ENCODE results near the gene ACSM3. TPM values are rescaled to one million over a fixed set of nuclear protein-coding genes. Genes with fewer than 3 reads are reported as not detected.

The ACSM3 gene
- total and polyA plus RNA-seq, 10 of the 15 experiments (the other 5 are each of a cell fraction or from before 2014, with no cell fraction given): 4.9 to 21.0 (median 7.0) TPM

- TF ChIP-seq CEBPZ (IDR thresholded peaks at IDR 0.05; ENCODE audit: low read depth, low read length) (no peak), ELK1 (IDR thresholded peaks at IDR 0.05; ENCODE audit: low read depth, low read length) (no peak), ZBTB4 (CRISPR knock-in tag; IDR thresholded peaks at IDR 0.05) (no peak), NR2C2 (IDR thresholded peaks at IDR 0.05; ENCODE audit: borderline replicate concordance, control insufficient read depth, insufficient read length, low read depth) (no peak), GABPA (IDR thresholded peaks at IDR 0.05; ENCODE audit: low read depth) (no peak), IKZF1 (conservative IDR thresholded peaks at IDR 0.05) (no peak), MEF2A (IDR thresholded peaks at IDR 0.05; ENCODE audit: insufficient read depth, low read depth, low read length) (no peak), ZZZ3 (IDR thresholded peaks at IDR 0.05; ENCODE audit: control insufficient read depth, insufficient read length, low read depth) (no peak)
- TF ChIP-seq, protein P1, sequence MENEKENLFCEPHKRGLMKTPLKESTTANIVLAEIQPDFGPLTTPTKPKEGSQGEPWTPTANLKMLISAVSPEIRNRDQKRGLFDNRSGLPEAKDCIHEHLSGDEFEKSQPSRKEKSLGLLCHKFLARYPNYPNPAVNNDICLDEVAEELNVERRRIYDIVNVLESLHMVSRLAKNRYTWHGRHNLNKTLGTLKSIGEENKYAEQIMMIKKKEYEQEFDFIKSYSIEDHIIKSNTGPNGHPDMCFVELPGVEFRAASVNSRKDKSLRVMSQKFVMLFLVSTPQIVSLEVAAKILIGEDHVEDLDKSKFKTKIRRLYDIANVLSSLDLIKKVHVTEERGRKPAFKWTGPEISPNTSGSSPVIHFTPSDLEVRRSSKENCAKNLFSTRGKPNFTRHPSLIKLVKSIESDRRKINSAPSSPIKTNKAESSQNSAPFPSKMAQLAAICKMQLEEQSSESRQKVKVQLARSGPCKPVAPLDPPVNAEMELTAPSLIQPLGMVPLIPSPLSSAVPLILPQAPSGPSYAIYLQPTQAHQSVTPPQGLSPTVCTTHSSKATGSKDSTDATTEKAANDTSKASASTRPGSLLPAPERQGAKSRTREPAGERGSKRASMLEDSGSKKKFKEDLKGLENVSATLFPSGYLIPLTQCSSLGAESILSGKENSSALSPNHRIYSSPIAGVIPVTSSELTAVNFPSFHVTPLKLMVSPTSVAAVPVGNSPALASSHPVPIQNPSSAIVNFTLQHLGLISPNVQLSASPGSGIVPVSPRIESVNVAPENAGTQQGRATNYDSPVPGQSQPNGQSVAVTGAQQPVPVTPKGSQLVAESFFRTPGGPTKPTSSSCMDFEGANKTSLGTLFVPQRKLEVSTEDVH (IDR thresholded peaks at IDR 0.05; ENCODE audit: low read depth, partially characterized antibody): no peak
- TF ChIP-seq, protein P2, sequence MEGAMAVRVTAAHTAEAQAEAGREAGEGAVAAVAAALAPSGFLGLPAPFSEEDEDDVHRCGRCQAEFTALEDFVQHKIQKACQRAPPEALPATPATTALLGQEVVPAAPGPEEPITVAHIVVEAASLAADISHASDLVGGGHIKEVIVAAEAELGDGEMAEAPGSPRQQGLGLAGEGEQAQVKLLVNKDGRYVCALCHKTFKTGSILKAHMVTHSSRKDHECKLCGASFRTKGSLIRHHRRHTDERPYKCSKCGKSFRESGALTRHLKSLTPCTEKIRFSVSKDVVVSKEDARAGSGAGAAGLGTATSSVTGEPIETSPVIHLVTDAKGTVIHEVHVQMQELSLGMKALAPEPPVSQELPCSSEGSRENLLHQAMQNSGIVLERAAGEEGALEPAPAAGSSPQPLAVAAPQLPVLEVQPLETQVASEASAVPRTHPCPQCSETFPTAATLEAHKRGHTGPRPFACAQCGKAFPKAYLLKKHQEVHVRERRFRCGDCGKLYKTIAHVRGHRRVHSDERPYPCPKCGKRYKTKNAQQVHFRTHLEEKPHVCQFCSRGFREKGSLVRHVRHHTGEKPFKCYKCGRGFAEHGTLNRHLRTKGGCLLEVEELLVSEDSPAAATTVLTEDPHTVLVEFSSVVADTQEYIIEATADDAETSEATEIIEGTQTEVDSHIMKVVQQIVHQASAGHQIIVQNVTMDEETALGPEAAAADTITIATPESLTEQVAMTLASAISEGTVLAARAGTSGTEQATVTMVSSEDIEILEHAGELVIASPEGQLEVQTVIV (IDR thresholded peaks at IDR 0.05; ENCODE audit: borderline replicate concordance, partially characterized antibody): no peak
- TF ChIP-seq, protein P3, sequence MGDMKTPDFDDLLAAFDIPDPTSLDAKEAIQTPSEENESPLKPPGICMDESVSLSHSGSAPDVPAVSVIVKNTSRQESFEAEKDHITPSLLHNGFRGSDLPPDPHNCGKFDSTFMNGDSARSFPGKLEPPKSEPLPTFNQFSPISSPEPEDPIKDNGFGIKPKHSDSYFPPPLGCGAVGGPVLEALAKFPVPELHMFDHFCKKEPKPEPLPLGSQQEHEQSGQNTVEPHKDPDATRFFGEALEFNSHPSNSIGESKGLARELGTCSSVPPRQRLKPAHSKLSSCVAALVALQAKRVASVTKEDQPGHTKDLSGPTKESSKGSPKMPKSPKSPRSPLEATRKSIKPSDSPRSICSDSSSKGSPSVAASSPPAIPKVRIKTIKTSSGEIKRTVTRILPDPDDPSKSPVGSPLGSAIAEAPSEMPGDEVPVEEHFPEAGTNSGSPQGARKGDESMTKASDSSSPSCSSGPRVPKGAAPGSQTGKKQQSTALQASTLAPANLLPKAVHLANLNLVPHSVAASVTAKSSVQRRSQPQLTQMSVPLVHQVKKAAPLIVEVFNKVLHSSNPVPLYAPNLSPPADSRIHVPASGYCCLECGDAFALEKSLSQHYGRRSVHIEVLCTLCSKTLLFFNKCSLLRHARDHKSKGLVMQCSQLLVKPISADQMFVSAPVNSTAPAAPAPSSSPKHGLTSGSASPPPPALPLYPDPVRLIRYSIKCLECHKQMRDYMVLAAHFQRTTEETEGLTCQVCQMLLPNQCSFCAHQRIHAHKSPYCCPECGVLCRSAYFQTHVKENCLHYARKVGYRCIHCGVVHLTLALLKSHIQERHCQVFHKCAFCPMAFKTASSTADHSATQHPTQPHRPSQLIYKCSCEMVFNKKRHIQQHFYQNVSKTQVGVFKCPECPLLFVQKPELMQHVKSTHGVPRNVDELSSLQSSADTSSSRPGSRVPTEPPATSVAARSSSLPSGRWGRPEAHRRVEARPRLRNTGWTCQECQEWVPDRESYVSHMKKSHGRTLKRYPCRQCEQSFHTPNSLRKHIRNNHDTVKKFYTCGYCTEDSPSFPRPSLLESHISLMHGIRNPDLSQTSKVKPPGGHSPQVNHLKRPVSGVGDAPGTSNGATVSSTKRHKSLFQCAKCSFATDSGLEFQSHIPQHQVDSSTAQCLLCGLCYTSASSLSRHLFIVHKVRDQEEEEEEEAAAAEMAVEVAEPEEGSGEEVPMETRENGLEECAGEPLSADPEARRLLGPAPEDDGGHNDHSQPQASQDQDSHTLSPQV (IDR thresholded peaks at IDR 0.05): no peak
Measured at GRCh38 chr16:20812510-20812909, 48.7 kb downstream of the ACSM3 start (continued).
